Neural cell (in vitro differentiated cells): ENCODE results near the gene ZFR. TPM values are rescaled to one million over a fixed set of nuclear protein-coding genes. Genes with fewer than 3 reads are reported as not detected.

Experiments used
- H2AFZ ChIP-seq: fragments of 200-600, 300-800 bp; sonication (generic), shearing (Covaris generic); 2 replicates; pipeline ENCODE4 v1.6.0; 2014; ENCODE audit warnings: low read depth, mild to moderate bottlenecking, antibody characterized with exemption, low read length, moderate library complexity
- H3F3A ChIP-seq: fragments of 200-600 bp; shearing (Covaris generic); 2 replicates; pipeline ENCODE4 v1.6.1; 2016; ENCODE audit warnings: mild to moderate bottlenecking, moderate library complexity, mixed read lengths, antibody characterized with exemption, low read length; ENCODE audit not compliant: insufficient read depth, poor library complexity, severe bottlenecking
- H3K27ac ChIP-seq: fragments of 200-600, 300-800 bp; sonication (generic), shearing (Covaris generic); 2 replicates; pipeline ENCODE4 v1.5.1; 2014; ENCODE audit warnings: mild to moderate bottlenecking, low read length, moderate library complexity
- H3K27me3 ChIP-seq: fragments of 300-800, 200-600 bp; sonication (generic), shearing (Covaris generic); 2 replicates; pipeline ENCODE4 v1.6.0; 2014; ENCODE audit warnings: mild to moderate bottlenecking, low read depth, low read length, moderate library complexity; ENCODE audit not compliant: insufficient read depth
- H3K36me3 ChIP-seq: fragments of 300-800, 200-600 bp; sonication (generic), shearing (Covaris generic); 2 replicates; pipeline ENCODE4 v1.5.1; 2014; ENCODE audit warnings: mild to moderate bottlenecking, antibody characterized with exemption, low read length, moderate library complexity; ENCODE audit not compliant: insufficient read depth
- H3K4me2 ChIP-seq: fragments of 300-800, 200-600 bp; sonication (generic), shearing (Covaris generic); 2 replicates; pipeline ENCODE4 v1.6.0; 2014; ENCODE audit warnings: mild to moderate bottlenecking, low read length
- H3K4me3 ChIP-seq: fragments of 300-800, 200-600 bp; sonication (generic), shearing (Covaris generic); 2 replicates; pipeline ENCODE4 v1.5.1; 2014; ENCODE audit warnings: mild to moderate bottlenecking, low read length, moderate library complexity
- H3K79me2 ChIP-seq: fragments of 200-600 bp; shearing (Covaris generic); replicated peaks from 2 replicates; pipeline ENCODE4 v1.6.0; 2014; ENCODE audit warnings: mild to moderate bottlenecking, low read length, moderate library complexity; ENCODE audit not compliant: insufficient read depth
- H3K9ac ChIP-seq: fragments of 300-800, 200-600 bp; sonication (generic), shearing (Covaris generic); 2 replicates; pipeline ENCODE4 v1.6.1; 2016; ENCODE audit warnings: mild to moderate bottlenecking, low read length, mixed read lengths
- H3K9me2 ChIP-seq: fragments of 200-600 bp; shearing (Covaris generic); 2 replicates; pipeline ENCODE4 v1.6.1; 2016; ENCODE audit warnings: mild to moderate bottlenecking, low read length, mixed read lengths; ENCODE audit not compliant: insufficient read depth
- H3K9me3 ChIP-seq: fragments of 200-600, 300-800 bp; sonication (generic), shearing (Covaris generic); 2 replicates; pipeline ENCODE4 v1.6.1; 2016; ENCODE audit warnings: mild to moderate bottlenecking, mixed run types, low read length, moderate library complexity, mixed read lengths
- H4K20me1 ChIP-seq: fragments of 200-600 bp; shearing (Covaris generic); 2 replicates; pipeline ENCODE4 v1.6.1; 2016; ENCODE audit warnings: mild to moderate bottlenecking, mixed run types; ENCODE audit not compliant: insufficient read depth
- EP300 ChIP-seq: fragments of 450-650 bp; conservative IDR thresholded peaks from 2 replicates; pipeline ENCODE4 v1.6.1; 2014; ENCODE audit warnings: antibody characterized with exemption, mild to moderate bottlenecking, moderate library complexity; ENCODE audit not compliant: poor library complexity, severe bottlenecking
- EZH2 ChIP-seq: fragments of 200-600, 300-800 bp; shearing (Covaris generic), sonication (generic); IDR thresholded peaks from 2 replicates; pipeline ENCODE4 v1.6.1; 2014; ENCODE audit warnings: antibody characterized with exemption, low read length, borderline replicate concordance, mild to moderate bottlenecking; ENCODE audit not compliant: insufficient read depth, poor library complexity, severe bottlenecking
- MXI1 ChIP-seq: fragments of 450-650 bp; conservative IDR thresholded peaks from 2 replicates; pipeline ENCODE4 v1.6.1; 2014; ENCODE audit warnings: antibody characterized with exemption, mild to moderate bottlenecking; ENCODE audit not compliant: poor library complexity, severe bottlenecking
- POLR2AphosphoS5 ChIP-seq: IDR thresholded peaks from 2 replicates; pipeline ENCODE4 v1.6.1; 2012
- RAD21 ChIP-seq: fragments of 450-650 bp; conservative IDR thresholded peaks from 2 replicates; pipeline ENCODE4 v1.6.1; 2014; ENCODE audit warnings: antibody characterized with exemption, mild to moderate bottlenecking, moderate library complexity
- SMC3 ChIP-seq: fragments of 450-650 bp; conservative IDR thresholded peaks from 2 replicates; pipeline ENCODE4 v1.6.1; 2014; ENCODE audit warnings: antibody characterized with exemption, mild to moderate bottlenecking, moderate library complexity; ENCODE audit not compliant: poor library complexity
- TAF1 ChIP-seq: IDR thresholded peaks from 2 replicates; pipeline ENCODE4 v1.6.1; 2012; ENCODE audit warnings: low read depth
- polyA plus RNA-seq: library from polyadenylated mRNA; depleted of rRNA; stranded (reverse); fragments of >200 nt; gene quantifications from 2 replicates; pipeline ENCODE4 v1.2.3, GENCODE V29; 2014
- TF ChIP-seq, protein P1 (sequence below): IDR thresholded peaks from 2 replicates; pipeline ENCODE4 v1.6.1; 2012; ENCODE audit warnings: borderline replicate concordance
- TF ChIP-seq, protein P2 (sequence below): fragments of 450-650 bp; IDR thresholded peaks from 2 replicates; pipeline ENCODE4 v1.5.1; 2014; ENCODE audit warnings: antibody characterized with exemption, mild to moderate bottlenecking, moderate library complexity; ENCODE audit not compliant: poor library complexity, severe bottlenecking

Gene ZFR
- polyA plus RNA-seq, 1 donor from 2014 or later, result 141 TPM

- no peak overlapping the region for H3K27ac ChIP-seq
- no peaks in the 10 kb centered on the region for H3K27me3 ChIP-seq
- no peaks in the 10 kb centered on the region for H3K79me2 ChIP-seq
- no peak overlapping the region for H2AFZ ChIP-seq
- no peaks in the 10 kb centered on the region for H4K20me1 ChIP-seq
- TF ChIP-seq, protein P1, sequence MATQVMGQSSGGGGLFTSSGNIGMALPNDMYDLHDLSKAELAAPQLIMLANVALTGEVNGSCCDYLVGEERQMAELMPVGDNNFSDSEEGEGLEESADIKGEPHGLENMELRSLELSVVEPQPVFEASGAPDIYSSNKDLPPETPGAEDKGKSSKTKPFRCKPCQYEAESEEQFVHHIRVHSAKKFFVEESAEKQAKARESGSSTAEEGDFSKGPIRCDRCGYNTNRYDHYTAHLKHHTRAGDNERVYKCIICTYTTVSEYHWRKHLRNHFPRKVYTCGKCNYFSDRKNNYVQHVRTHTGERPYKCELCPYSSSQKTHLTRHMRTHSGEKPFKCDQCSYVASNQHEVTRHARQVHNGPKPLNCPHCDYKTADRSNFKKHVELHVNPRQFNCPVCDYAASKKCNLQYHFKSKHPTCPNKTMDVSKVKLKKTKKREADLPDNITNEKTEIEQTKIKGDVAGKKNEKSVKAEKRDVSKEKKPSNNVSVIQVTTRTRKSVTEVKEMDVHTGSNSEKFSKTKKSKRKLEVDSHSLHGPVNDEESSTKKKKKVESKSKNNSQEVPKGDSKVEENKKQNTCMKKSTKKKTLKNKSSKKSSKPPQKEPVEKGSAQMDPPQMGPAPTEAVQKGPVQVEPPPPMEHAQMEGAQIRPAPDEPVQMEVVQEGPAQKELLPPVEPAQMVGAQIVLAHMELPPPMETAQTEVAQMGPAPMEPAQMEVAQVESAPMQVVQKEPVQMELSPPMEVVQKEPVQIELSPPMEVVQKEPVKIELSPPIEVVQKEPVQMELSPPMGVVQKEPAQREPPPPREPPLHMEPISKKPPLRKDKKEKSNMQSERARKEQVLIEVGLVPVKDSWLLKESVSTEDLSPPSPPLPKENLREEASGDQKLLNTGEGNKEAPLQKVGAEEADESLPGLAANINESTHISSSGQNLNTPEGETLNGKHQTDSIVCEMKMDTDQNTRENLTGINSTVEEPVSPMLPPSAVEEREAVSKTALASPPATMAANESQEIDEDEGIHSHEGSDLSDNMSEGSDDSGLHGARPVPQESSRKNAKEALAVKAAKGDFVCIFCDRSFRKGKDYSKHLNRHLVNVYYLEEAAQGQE, result no peak
- TF ChIP-seq EP300 (no peak), POLR2AphosphoS5 (no peak), EZH2 (no peak)
- H3K4me2 ChIP-seq, result no peak overlapping the region
- H3K36me3 ChIP-seq, result no peaks in the 10 kb centered on the region
- no peak overlapping the region for H3K9ac ChIP-seq
- no peaks in the 10 kb centered on the region for H3K9me2 ChIP-seq
- H3F3A ChIP-seq, result no peaks in the 10 kb centered on the region
- no peaks in the 10 kb centered on the region for H3K9me3 ChIP-seq
- H3K4me3 ChIP-seq, result no peak overlapping the region
Observed at GRCh38 chr5:32487008-32487407, 42.5 kb upstream of the ZFR start.

DNA sequence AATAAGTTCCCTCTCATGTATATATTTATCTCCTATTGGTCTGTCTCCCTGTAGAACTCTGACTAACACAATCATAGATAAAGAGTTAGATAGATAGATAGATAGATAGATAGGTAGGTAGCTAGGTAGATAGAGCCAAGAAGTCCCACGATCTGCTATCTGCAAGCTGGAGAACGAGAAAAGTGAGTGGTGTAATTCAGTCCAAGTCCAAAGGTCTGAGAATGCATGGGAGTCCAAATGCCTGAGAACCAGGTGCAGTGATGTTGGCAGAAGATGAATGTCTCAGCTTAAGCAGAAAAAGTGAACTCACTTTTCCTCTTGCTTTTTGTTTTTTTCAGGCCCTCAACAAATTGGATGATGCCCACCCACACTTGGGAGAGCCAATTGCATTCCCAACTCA is 37.7 kb upstream of the ZFR start:
- Histone ChIP-seq H3K27ac (no peak overlapping the region), H2AFZ (no peak overlapping the region), H3K9ac (no peak overlapping the region), H4K20me1 (no peaks in the 10 kb centered on the region), H3K9me2 (no peaks in the 10 kb centered on the region), H3K9me3 (no peaks in the 10 kb centered on the region), H3K79me2 (no peaks in the 10 kb centered on the region), H3K36me3 (no peaks in the 10 kb centered on the region), H3K27me3 (no peaks in the 10 kb centered on the region), H3K4me3 (no peak overlapping the region), H3F3A (no peaks in the 10 kb centered on the region), H3K4me2 (no peak overlapping the region)
- TF ChIP-seq TAF1, result no peak
- no peak for TF ChIP-seq RAD21
- TF ChIP-seq EZH2, result no peak
- no peak for TF ChIP-seq MXI1
- no peak for TF ChIP-seq POLR2AphosphoS5
- TF ChIP-seq, protein P1, result no peak
- TF ChIP-seq EP300, result no peak
- TF ChIP-seq SMC3, result no peak
- TF ChIP-seq, protein P2, sequence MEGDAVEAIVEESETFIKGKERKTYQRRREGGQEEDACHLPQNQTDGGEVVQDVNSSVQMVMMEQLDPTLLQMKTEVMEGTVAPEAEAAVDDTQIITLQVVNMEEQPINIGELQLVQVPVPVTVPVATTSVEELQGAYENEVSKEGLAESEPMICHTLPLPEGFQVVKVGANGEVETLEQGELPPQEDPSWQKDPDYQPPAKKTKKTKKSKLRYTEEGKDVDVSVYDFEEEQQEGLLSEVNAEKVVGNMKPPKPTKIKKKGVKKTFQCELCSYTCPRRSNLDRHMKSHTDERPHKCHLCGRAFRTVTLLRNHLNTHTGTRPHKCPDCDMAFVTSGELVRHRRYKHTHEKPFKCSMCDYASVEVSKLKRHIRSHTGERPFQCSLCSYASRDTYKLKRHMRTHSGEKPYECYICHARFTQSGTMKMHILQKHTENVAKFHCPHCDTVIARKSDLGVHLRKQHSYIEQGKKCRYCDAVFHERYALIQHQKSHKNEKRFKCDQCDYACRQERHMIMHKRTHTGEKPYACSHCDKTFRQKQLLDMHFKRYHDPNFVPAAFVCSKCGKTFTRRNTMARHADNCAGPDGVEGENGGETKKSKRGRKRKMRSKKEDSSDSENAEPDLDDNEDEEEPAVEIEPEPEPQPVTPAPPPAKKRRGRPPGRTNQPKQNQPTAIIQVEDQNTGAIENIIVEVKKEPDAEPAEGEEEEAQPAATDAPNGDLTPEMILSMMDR, result no peak
